Tongue (tissue), 2 donors: ENCODE data around the gene MBNL2. TPM values are rescaled to one million over a fixed set of nuclear protein-coding genes. Genes with fewer than 3 reads are reported as not detected.
A peak's percentile ranks its signal among the peaks of the same experiment; 100 is the strongest.

Source experiments
- DNase-seq: peaks from one replicate; pipeline ENCODE4 v3.0.0-alpha.2; 2015
- total RNA-seq: library from RNA; depleted of rRNA; stranded (reverse); fragments of >200 nt; gene quantifications from one replicate; pipeline ENCODE4 v1.2.3, GENCODE V29; 2014

The MBNL2 gene
- total RNA-seq, 1 donor from 2014 or later, result 110 TPM

- no peak for DNase-seq
Observed at GRCh38 chr13:97253581-97254293, 31.6 kb downstream of the MBNL2 start.

- no peak for DNase-seq
Observed at GRCh38 chr13:97254816-97255215, 32.7 kb downstream of the MBNL2 start.

GRCh38 chr13:97255515-97256021 is 33.4 kb downstream of the MBNL2 start:
- no peak for DNase-seq

GRCh38 chr13:97256343-97256783 is 34.2 kb downstream of the MBNL2 start:
- no peak for DNase-seq

GRCh38 chr13:97257228-97257755 is 35.2 kb downstream of the MBNL2 start:
- DNase-seq, result no peak

GRCh38 chr13:97257800-97258799 is 36.0 kb downstream of the MBNL2 start:
- DNase-seq, result no peak

GRCh38 chr13:97258801-97259200 is 36.7 kb downstream of the MBNL2 start:
- DNase-seq, result no peak

GRCh38 chr13:97259410-97259797 is 37.3 kb downstream of the MBNL2 start:
- no peak for DNase-seq

GRCh38 chr13:97259798-97260714 is 37.9 kb downstream of the MBNL2 start:
- DNase-seq, result no peak

- DNase-seq, result no peak
Observed at GRCh38 chr13:97261254-97262005, 39.3 kb downstream of the MBNL2 start.

GRCh38 chr13:97262058-97262457 is 39.9 kb downstream of the MBNL2 start:
- DNase-seq, result no peak

- no peak for DNase-seq
Observed at GRCh38 chr13:97263160-97263559, 41.0 kb downstream of the MBNL2 start.

- DNase-seq, result no peak
Observed at GRCh38 chr13:97264663-97265062, 42.5 kb downstream of the MBNL2 start.

GRCh38 chr13:97266332-97266731 is 44.2 kb downstream of the MBNL2 start:
- DNase-seq, result no peak

- no peak for DNase-seq
Observed at GRCh38 chr13:97266772-97267417, 44.8 kb downstream of the MBNL2 start.

GRCh38 chr13:97267418-97268059 is 45.4 kb downstream of the MBNL2 start:
- DNase-seq, result no peak

GRCh38 chr13:97268772-97269171 is 46.6 kb downstream of the MBNL2 start:
- no peak for DNase-seq

- no peak for DNase-seq
Observed at GRCh38 chr13:97269603-97270002, 47.5 kb downstream of the MBNL2 start.

- no peak for DNase-seq
Observed at GRCh38 chr13:97272526-97272925, 50.4 kb downstream of the MBNL2 start.

GRCh38 chr13:97273341-97273831 is 51.3 kb downstream of the MBNL2 start:
- DNase-seq, result peak; percentile 49
